ENCODE measurements around the gene SYTL2.

GRCh38 chr11:85848556-85848955 is 37.6 kb upstream of the SYTL2 start:
- TF ChIP-seq EZH2 (IDR thresholded peaks at IDR 0.05; ENCODE audit: borderline replicate concordance, insufficient read depth, low read length, poor library complexity, severe bottlenecking) (no peak), RAD21 (conservative IDR thresholded peaks at IDR 0.05) (no peak), POLR2AphosphoS5 (IDR thresholded peaks at IDR 0.05) (no peak), EP300 (conservative IDR thresholded peaks at IDR 0.05; ENCODE audit: poor library complexity, severe bottlenecking) (no peak)
- TF ChIP-seq, protein P1, sequence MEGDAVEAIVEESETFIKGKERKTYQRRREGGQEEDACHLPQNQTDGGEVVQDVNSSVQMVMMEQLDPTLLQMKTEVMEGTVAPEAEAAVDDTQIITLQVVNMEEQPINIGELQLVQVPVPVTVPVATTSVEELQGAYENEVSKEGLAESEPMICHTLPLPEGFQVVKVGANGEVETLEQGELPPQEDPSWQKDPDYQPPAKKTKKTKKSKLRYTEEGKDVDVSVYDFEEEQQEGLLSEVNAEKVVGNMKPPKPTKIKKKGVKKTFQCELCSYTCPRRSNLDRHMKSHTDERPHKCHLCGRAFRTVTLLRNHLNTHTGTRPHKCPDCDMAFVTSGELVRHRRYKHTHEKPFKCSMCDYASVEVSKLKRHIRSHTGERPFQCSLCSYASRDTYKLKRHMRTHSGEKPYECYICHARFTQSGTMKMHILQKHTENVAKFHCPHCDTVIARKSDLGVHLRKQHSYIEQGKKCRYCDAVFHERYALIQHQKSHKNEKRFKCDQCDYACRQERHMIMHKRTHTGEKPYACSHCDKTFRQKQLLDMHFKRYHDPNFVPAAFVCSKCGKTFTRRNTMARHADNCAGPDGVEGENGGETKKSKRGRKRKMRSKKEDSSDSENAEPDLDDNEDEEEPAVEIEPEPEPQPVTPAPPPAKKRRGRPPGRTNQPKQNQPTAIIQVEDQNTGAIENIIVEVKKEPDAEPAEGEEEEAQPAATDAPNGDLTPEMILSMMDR (IDR thresholded peaks at IDR 0.05; ENCODE audit: poor library complexity, severe bottlenecking) = no peak

All from neural cell (in vitro differentiated cells).